K562 (cell line): ENCODE measurements around the gene SETX. TPM values are rescaled to one million over a fixed set of nuclear protein-coding genes. Genes with fewer than 3 reads are reported as not detected.

Source experiments
- ARID4B ChIP-seq: sonication (generic); formaldehyde crosslinking; IDR thresholded peaks from 2 replicates; pipeline ENCODE4 v1.8.0; 2022; ENCODE audit warnings: mild to moderate bottlenecking, missing genetic modification reagents
- BCOR ChIP-seq: fragments of 450-650 bp; IDR thresholded peaks from 2 replicates; pipeline ENCODE4 v1.6.1; 2016
- CREB1 ChIP-seq, 2 experiments: sonication (generic) in 1 of 2; formaldehyde crosslinking in 1 of 2; IDR thresholded peaks; 2 replicates each; pipeline versions ENCODE4 v1.6.1 to v1.8.0; 2012 to 2022; ENCODE audit warnings: inconsistent platforms in 1 of 2, mild to moderate bottlenecking in 1 of 2, missing genetic modification reagents in 1 of 2, moderate library complexity in 1 of 2
- E2F6 ChIP-seq, 2 experiments: IDR thresholded peaks; 2 replicates each; pipeline ENCODE4 v1.6.1; 2011; ENCODE audit warnings: borderline replicate concordance in 1 of 2, control low read depth in 1 of 2, low read depth in 1 of 2, low read length in 1 of 2, mild to moderate bottlenecking in 1 of 2, mixed read lengths in 1 of 2, moderate library complexity in 1 of 2; ENCODE audit not compliant: insufficient read depth in 1 of 2, insufficient read length in 1 of 2, poor library complexity in 1 of 2, severe bottlenecking in 1 of 2; ENCODE audit errors: extremely low read depth in 1 of 2
- ELF2 ChIP-seq: fragments of 250-450 bp; sonication (Bioruptor Pico); IDR thresholded peaks from 2 replicates; pipeline ENCODE4 v1.5.0; 2021; ENCODE audit warnings: mild to moderate bottlenecking
- EP400 ChIP-seq: fragments of 450-650 bp; IDR thresholded peaks from 2 replicates; pipeline ENCODE4 v1.6.1; 2017; ENCODE audit warnings: antibody characterized with exemption, mild to moderate bottlenecking, moderate library complexity
- HMGN3 ChIP-seq: IDR thresholded peaks from 2 replicates; pipeline ENCODE4 v1.6.1; 2011; ENCODE audit warnings: borderline replicate concordance, low read depth, mild to moderate bottlenecking, mixed read lengths, low read length; ENCODE audit not compliant: insufficient read length; ENCODE audit errors: extremely low read depth
- HOXB6 ChIP-seq: fragments of 250-450 bp; sonication (Bioruptor Pico); IDR thresholded peaks from 2 replicates; pipeline ENCODE4 v1.5.1; 2022; ENCODE audit warnings: mild to moderate bottlenecking, borderline replicate concordance
- MIER1 ChIP-seq: fragments of 450-650 bp; IDR thresholded peaks from 2 replicates; pipeline ENCODE4 v1.6.1; 2016; ENCODE audit warnings: antibody characterized with exemption, mild to moderate bottlenecking, low read depth
- NR2C1 ChIP-seq, 2 experiments: fragments of 450-650 bp; IDR thresholded peaks; 2 replicates each; pipeline ENCODE4 v1.6.1; 2017; ENCODE audit warnings: mild to moderate bottlenecking in 2 of 2, antibody characterized with exemption in 1 of 2, inconsistent platforms in 1 of 2, missing compliant biosample characterization in 1 of 2, missing genetic modification characterization in 1 of 2
- POLR2A ChIP-seq: fragments of 450-650 bp; conservative IDR thresholded peaks from 2 replicates; pipeline ENCODE4 v1.6.1; 2016
- POLR3G ChIP-seq: IDR thresholded peaks from 2 replicates; pipeline ENCODE4 v1.6.1; 2011; ENCODE audit not compliant: insufficient read length, insufficient replicate concordance; ENCODE audit errors: extremely low read depth
- SMARCE1 ChIP-seq: fragments of 450-650 bp; IDR thresholded peaks from 2 replicates; pipeline ENCODE4 v1.7.1; 2016; ENCODE audit warnings: mild to moderate bottlenecking
- SRSF9 ChIP-seq: fragments of 200-400 bp; formaldehyde crosslinking; IDR thresholded peaks from 2 replicates; pipeline ENCODE4 v1.6.1; 2017; ENCODE audit warnings: low read depth, low read length, borderline replicate concordance
- TRIM24 ChIP-seq, 2 experiments: fragments of 450-650 bp; IDR thresholded peaks; 2 replicates each; pipeline ENCODE4 v1.6.1; 2016
- UBTF ChIP-seq, 2 experiments: IDR thresholded peaks; 2 replicates each; pipeline ENCODE4 v1.6.1; 2012; ENCODE audit warnings: improper control_type of control experiment in 2 of 2, low read depth in 2 of 2, low read length in 2 of 2, borderline replicate concordance in 1 of 2
- ZBED1 ChIP-seq: IDR thresholded peaks from 2 replicates; pipeline ENCODE4 v1.6.1; 2014
- polyA plus RNA-seq, 8 experiments: library from polyadenylated mRNA; depleted of rRNA in 4 of 8; stranded (reverse) in 5 of 8; unstranded in 3 of 8; fragments of >200 nt; fragmentation: Nextera tagmentation in 2 of 8; fragmentation: Illumina TruSeq in 1 of 8; extraction: Ambion mirVana in 2 of 8; extraction: Trizol in 1 of 8; gene quantifications; 2 replicates each; pipeline versions ENCODE4 v1.2.1 to v1.2.3, GENCODE V29; 2011 to 2014; ENCODE audit warnings: inconsistent platforms in 1 of 8, missing spikeins in 1 of 8
- total RNA-seq, 7 experiments: library from RNA; depleted of rRNA in 6 of 7; stranded (reverse); fragments of >200 nt in 6 of 7; fragmentation: Illumina TruSeq in 2 of 7; extraction: Trizol in 2 of 7; gene quantifications; 2 replicates each; pipeline versions ENCODE4 v1.2.1 to v1.2.3, GENCODE V29; 2011 to 2021; ENCODE audit warnings: low replicate concordance in 1 of 7

Gene SETX
- total and polyA plus RNA-seq, 9 of the 15 experiments (the other 6 are each of a cell fraction or from before 2014, with no cell fraction given), result 8.7 to 45.7 (median 28.7) TPM

GRCh38 chr9:132354637-132355355 lies at the start of gene SETX (continued):
- no peak for TF ChIP-seq MIER1
- TF ChIP-seq E2F6 (IDR thresholded peaks at IDR 0.05; ENCODE audit: borderline replicate concordance in 1 of 2, extremely low read depth in 1 of 2, insufficient read depth in 1 of 2, insufficient read length in 1 of 2, low read depth in 1 of 2, low read length in 1 of 2, poor library complexity in 1 of 2, severe bottlenecking in 1 of 2), result peak; percentile 47 to 77
- peak; percentile 77 for TF ChIP-seq HMGN3
- peak; percentile 87 for TF ChIP-seq NR2C1 (IDR thresholded peaks at IDR 0.05)
- peak; percentile 85 for TF ChIP-seq NR2C1 (tag; IDR thresholded peaks at IDR 0.05)
- peak; percentile 88 for TF ChIP-seq CREB1 (IDR thresholded peaks at IDR 0.05)
- TF ChIP-seq CREB1 (CRISPR knock-in tag; IDR thresholded peaks at IDR 0.05), result peak; percentile 88
- peak; percentile 7; the same call in 1 of the 2 replicates for TF ChIP-seq BCOR
- TF ChIP-seq HOXB6 (CRISPR knock-in tag), result no peak
- peak; percentile 83; the same call in 1 of the 2 replicates for TF ChIP-seq EP400
- TF ChIP-seq POLR2A, result peak; percentile 92
- TF ChIP-seq UBTF (IDR thresholded peaks at IDR 0.05; ENCODE audit: borderline replicate concordance in 1 of 2, low read depth in 2 of 2, low read length in 2 of 2), result peak in 1 of 2 experiments; percentile 52; a peak in 1 of 4 replicates
- no peak for TF ChIP-seq POLR3G
- TF ChIP-seq TRIM24 (IDR thresholded peaks at IDR 0.05), result peak; percentile 2 to 50; a peak in 2 of 4 replicates
- peak; percentile 84 for TF ChIP-seq ARID4B
- 0 out of 2 replicates have a peak, but pooled peaks have one; percentile 6 for TF ChIP-seq SMARCE1
- peak; percentile 41; the same call in 1 of the 2 replicates for TF ChIP-seq ZBED1
- TF ChIP-seq SRSF9, result no peak
- peak; percentile 40; the same call in 1 of the 2 replicates for TF ChIP-seq ELF2
